ENCODE data around the gene IL17RA.

The IL17RA gene

DNA sequence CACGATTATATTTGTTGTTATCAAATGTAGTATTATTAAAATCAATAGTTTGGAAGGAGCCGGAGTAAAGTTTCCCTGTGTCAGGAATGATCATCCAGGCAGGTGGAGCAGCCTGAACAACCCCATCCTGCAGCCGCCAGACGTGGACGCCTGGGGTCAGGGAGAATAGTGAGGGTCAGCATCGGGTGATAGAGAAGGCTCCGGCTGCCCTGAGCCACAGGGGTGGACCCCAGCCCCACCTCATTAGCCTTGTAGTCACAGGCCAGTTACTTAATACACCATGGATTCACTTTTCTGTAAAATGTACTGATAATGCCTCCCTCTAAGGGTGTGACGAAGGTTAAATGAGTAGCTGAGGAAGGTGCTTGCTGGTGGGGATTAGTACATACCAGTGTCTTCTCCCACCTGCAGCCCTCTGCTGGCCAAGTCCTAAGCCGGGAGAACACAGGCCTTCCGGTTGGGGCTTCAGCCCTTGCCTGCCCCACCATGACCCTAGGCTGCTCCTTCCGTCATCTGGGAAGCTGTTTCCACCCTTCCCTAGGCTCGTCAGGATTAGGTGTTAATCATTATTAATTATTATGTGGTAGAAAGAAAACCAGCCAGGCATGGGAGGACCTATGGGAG is 21.5 kb downstream of the IL17RA start:
- peak in 1 of 5 experiments; percentile 26 for DNase-seq

DNA sequence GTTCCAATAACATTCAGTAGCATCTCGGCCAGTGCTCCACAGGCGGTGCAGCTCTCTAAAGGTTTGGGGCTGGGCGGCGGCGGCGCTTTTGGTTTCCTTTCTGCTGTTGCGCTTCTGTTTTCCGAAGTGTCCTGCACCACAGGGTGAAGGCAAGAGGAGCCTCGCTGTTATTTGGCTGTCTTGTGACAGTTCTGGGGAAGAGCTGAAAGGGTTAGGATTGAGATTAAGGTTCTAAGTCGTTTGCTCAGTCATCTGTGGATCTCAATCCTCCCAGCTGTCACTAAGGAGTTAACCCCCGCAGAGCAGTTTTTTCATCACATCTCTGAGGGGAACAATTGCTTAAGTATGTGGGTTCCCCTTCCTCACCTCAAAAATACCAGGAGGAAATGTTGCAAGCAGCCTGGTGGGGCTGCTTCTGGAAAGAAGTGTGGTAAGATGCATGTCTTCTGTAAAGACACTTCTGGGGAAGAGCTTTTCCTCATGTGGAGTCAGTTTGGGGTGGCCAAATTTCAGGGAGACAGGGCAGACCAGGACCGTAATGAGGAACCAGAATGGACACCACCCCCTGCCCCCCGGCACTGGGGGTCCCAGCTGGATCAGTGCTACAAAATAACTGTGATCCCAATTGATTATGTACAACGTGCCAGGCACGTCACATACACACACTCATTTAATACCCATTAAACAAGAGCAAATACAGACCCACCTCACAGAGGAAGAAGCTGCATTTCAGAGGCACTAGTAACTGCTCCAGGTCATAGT is 22.2 kb downstream of the IL17RA start:
- DNase-seq = peak in 1 of 5 experiments; percentile 65

DNA sequence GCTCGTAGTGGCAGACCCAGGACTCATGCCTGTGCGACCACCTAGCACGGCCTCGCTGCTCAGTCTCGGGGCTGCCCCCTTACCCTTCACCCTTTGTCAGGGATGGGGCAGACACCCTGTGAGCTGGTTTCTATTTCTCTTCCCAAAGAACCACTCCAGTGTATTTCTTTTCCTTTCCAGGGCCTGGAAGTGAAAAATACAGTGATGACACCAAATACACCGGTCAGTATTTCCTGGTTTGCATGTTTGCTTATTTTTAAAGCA is 22.7 kb downstream of the IL17RA start:
- no peak for DNase-seq

DNA sequence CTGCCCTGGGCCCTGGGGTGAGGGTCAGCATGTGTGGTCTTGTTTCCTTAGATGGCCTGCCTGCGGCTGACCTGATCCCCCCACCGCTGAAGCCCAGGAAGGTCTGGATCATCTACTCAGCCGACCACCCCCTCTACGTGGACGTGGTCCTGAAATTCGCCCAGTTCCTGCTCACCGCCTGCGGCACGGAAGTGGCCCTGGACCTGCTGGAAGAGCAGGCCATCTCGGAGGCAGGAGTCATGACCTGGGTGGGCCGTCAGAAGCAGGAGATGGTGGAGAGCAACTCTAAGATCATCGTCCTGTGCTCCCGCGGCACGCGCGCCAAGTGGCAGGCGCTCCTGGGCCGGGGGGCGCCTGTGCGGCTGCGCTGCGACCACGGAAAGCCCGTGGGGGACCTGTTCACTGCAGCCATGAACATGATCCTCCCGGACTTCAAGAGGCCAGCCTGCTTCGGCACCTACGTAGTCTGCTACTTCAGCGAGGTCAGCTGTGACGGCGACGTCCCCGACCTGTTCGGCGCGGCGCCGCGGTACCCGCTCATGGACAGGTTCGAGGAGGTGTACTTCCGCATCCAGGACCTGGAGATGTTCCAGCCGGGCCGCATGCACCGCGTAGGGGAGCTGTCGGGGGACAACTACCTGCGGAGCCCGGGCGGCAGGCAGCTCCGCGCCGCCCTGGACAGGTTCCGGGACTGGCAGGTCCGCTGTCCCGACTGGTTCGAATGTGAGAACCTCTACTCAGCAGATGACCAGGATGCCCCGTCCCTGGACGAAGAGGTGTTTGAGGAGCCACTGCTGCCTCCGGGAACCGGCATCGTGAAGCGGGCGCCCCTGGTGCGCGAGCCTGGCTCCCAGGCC is 23.7 kb downstream of the IL17RA start:
- DNase-seq = no peak

DNA sequence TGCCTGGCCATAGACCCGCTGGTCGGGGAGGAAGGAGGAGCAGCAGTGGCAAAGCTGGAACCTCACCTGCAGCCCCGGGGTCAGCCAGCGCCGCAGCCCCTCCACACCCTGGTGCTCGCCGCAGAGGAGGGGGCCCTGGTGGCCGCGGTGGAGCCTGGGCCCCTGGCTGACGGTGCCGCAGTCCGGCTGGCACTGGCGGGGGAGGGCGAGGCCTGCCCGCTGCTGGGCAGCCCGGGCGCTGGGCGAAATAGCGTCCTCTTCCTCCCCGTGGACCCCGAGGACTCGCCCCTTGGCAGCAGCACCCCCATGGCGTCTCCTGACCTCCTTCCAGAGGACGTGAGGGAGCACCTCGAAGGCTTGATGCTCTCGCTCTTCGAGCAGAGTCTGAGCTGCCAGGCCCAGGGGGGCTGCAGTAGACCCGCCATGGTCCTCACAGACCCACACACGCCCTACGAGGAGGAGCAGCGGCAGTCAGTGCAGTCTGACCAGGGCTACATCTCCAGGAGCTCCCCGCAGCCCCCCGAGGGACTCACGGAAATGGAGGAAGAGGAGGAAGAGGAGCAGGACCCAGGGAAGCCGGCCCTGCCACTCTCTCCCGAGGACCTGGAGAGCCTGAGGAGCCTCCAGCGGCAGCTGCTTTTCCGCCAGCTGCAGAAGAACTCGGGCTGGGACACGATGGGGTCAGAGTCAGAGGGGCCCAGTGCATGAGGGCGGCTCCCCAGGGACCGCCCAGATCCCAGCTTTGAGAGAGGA is 24.5 kb downstream of the IL17RA start:
- no peak for DNase-seq

DNA sequence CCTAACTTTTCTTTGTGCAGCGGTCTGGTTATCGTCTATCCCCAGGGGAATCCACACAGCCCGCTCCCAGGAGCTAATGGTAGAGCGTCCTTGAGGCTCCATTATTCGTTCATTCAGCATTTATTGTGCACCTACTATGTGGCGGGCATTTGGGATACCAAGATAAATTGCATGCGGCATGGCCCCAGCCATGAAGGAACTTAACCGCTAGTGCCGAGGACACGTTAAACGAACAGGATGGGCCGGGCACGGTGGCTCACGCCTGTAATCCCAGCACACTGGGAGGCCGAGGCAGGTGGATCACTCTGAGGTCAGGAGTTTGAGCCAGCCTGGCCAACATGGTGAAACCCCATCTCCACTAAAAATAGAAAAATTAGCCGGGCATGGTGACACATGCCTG is 25.2 kb downstream of the IL17RA start:
- DNase-seq = no peak

DNA sequence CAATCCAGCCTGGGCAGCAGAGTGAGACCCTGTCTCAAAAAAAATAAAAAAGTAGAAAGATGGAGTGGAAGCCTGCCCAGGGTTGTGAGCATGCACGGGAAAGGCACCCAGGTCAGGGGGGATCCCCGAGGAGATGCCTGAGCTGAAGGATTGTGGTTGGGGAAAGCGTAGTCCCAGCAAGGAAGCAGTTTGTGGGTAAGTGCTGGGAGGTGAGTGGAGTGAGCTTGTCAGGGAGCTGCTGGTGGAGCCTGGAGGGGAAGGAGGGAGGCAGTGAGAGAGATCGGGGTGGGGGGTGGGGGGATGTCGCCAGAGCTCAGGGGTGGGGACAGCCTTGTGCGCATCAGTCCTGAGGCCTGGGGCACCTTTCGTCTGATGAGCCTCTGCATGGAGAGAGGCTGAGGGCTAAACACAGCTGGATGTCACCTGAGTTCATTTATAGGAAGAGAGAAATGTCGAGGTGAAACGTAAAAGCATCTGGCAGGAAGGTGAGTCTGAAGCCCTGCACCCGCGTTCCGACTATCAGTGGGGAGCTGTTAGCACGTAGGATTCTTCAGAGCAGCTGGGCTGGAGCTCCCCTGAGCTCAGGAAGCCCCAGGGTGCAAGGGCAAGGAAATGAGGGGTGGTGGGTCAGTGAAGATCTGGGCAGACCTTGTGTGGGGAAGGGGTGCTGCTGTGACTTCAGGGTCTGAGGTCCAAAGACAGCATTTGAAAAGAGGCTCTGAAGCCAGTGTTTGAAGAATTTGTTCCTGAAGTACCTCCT is 26.2 kb downstream of the IL17RA start:
- no peak for DNase-seq

DNA sequence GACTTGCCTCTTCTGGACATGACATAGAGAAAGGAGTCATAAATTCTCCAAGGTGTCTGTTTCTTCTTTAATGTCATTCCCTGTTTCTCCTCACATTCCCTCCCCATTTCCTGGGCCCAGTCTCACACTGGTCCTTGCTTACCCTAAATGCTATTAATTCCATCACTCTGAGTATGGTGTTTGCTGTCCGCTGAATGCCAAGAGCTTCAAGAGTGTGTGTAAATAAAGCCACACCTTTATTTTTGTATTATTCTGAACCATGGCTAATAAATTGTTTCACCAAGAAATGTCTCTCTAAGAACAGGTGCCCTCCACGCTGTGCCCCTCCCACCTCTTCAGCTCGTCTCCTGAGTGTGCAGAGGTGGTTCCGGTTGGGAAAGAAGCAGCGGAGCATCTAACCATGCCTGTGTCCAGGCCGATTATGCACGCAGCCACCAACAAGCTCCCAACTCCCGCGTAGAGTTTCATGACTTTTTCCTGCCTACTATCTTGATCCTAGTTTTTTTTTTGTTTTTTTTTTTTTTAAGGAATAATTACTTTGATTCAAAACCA is 27.8 kb downstream of the IL17RA start:
- no peak for DNase-seq

DNA sequence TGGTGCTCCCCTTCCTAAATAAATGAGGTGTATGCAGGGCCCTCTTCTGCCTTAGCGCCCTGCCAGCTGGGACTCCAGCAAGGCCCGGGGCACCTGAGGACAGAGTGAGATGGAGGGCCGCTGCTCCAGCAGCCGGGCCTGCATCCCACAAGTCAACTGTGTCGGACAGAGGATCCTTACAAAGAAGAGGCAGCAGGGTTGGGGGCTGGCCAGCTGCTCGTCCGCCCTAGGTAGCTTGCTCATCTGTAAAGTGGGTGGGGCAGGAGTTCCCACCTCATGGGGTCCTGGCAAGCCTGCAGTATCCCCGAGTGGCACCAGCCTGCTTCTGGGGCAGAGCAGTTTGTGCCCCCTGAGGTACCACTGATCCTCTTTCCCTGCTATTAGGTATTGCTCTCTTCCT is 28.8 kb downstream of the IL17RA start:
- DNase-seq = no peak

DNA sequence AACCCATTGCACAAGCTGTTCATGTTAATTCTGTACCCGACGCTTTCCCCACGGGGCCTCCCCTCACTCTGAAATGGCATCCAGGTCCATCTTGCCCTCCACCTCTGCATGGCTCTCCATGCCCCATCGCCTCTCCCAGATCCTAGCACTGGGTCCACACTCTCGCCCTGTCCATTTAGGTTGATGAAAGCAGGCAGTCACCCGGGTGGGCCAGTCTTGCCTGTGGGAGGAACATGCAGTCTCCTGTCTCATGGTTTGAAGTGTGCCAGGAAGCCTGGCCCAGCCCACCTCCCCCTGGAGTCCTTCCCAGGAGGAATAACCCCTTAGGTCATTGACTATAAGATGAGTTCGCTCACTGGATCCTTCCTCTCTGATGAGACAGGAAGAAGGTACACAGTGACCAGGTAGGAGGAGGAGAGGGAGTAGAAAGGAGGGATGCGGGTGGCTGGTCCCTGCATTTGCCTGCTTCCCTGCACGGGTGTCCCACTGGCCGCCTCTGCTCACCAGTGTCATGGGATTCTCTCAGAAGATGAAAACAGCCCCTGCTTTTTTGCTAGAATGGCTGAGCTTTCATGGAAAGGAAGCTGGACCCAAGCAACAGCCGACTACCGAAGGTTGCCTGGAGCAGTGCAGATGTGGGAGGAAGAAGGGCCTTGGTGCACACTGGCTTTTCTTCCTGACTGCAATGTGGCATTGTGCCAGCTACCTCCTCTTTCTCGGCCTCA is 29.5 kb downstream of the IL17RA start:
- DNase-seq = no peak

DNA sequence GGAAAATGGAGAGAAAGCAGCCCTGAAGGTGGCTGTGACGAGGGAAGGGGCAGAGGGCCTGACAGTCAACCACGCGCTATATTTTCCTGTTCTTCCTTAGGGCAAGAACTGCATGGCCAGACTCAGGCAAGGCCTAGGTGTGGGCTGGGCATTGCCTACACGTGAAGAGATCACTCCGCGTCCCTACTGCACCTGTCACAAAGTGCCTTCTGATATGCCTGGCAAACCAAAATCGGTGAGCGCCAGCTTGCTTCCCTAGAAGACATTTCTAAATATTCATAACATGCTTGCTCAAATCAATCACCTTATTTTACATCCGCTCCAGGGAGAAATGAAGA is 30.1 kb downstream of the IL17RA start:
- DNase-seq = no peak

DNA sequence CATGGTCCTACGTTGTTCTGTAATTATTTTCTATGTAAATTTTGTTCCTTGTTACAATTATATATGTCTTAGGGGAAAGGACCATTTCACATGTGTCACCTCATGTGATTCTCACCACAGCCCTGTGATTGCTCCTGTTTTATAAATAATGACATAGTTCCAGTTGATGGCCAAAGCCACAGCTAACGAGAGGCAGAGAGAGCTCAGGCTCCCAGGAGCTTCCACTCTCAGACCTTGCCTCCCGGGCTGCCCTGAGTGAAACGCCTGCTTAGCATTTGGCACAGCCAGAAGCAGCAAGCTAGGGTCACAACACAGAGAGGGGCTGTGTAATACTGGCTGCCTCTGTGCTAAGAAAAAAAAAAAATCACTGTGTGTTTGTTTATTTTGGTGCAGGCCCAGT is 30.4 kb downstream of the IL17RA start:
- no peak for DNase-seq

DNA sequence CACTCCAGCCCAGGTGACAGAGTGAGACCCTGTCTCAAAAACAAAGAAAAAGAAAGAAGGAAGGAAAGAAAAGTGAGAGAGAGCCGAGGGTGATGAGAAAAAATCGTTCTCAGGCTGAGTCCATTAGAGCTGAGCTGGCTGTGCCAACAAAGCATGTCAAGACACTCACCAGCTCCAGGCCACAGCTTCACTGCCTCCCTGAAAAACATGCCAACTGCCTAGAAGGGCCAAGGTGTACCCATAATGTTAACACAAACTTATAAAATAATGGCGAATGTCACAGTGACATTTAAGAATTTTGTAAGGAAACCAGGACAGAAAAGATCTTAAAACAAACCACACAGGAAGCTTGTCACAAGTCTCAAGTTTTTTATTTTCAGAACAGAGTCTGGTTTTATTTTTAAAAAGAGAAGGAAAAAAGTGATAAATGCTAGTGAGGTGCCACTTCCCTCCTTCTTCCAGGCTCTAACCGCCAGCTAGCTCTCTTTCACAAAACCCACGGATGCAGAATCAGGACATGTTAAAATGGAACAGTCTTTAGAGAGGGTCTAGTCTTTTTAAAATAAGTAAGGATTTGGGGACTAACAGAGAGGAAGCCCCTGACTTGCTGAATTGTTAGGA is 31.3 kb downstream of the IL17RA start:
- peak in 1 of 5 experiments; percentile 16 for DNase-seq

DNA sequence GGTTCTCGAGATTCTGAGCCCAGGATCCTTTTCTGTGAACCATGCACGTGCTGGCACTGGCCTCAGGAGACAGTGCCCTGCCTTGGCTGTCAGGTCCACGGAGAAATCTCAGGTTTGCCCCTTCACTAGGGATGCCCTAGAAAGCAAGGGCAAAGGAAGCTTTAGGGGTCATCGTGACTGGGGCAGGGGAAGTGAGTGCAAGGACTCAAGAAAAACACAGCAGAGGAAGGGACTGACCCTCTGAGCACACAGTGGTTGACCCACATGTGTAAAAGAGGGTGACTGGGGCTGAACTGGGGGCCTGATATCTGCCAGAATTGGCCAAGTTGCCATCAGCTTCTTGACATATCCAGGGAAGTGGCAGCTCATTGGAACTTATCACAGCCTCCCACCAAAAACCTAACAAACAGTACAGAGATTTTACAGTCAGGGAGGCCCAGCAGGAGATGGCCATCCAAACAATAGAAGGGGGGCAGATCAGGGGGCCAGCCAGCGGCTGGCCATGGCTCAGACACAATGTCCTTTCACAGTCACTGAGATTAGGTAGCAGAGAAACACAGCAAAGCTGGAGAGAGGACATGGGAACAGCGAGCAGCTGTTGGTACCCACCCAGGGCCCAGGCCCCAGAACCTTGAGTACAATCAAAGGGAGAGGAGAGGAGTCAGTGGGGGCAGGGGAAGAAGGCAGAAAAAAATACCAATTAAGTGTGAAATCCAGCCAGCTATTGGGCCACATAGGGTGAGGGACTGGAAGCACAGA is 32.0 kb downstream of the IL17RA start:
- DNase-seq = no peak

DNA sequence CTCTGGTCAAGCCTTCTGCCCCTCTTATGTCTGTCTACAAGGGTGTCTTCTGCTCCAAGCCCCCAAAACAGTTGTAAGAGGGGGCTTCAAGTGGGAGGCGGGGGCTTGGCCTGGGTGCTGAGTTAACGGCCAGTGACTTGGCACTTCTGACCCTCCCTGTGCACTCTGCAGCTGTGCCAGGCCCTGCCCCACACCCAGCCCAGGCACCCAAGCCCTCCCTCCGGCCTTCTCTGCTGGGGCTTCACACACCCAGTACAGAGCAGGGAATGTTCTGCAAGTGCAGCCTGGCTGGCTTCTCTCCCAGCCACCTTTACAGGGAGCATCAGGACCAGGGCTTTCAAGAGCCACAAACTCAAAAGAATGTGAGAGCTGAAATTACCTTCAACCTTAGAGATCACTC is 32.6 kb downstream of the IL17RA start:
- no peak for DNase-seq

DNA sequence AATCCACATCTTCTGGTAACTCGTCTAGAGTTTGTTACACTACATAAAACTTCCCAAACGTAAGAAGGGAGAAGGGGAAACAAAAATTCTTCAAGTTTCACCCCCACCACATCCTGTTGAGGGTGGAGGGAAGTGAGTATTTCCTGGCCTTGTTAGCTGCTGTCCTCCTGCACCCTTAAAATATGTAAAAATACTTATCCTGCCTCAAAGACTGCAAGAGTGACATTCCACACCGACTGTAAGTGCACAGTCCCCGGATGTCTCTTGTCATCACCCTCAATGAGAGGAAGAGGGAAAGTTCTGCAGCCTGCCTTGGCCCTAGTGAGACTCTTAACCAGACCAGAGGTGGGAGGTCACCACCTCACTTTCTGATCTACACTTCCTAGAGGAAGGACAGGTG is 33.1 kb downstream of the IL17RA start:
- peak in 1 of 5 experiments; percentile 33 for DNase-seq

DNA sequence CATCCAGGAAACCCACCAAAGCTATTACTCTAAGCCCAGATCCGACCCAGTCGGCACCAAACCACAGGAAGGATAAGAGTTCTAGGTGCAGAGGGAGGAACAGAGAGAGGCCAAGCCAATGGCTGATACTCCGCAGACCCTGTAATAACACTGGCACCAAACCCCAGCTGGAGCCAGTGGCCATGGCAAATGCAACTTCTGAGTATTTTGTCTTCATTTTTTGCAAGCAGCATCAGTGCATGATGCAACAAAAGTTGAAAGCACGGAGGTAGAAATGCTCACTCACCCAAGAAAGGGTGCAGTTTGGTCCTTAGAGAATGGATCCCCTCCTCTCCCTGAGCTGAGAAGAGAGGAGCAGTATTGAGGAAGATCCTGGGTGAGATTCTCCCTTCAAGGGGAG is 33.5 kb downstream of the IL17RA start:
- no peak for DNase-seq

DNA sequence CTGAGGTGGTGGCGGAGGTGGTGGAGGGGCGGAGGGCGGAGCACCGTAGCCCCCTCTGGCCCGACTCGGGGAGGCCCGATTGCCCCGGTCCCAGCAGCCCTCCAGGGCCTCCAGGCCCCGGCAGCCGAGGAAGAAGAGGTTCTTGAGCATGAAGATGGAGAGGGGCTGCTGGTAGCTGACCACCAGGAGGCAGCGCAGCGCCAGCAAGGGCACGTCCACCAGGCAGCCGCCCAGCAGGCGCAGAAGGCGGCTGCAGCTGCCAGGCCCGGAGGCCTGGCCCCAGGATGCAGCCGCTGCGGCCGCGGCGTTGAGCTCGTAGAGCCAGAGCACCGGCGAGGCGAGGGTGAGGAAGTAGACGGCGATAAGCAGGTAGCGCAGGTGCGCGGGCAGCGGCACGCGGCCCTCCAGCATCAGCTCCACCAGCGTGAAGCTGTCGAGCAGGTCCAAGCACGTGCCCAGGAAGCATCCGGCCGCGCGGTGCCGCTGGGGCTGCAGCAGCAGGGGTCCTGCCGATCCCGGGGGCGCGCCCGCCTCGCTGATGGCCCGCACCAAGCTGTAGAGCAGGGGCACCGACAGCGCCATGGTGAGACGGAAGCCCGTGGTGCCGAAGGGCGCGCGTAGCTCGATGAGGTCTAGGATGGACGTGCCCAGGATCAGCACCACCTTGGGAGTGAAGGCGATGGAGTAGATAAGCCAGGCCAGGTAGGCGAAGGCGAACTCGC is 34.8 kb downstream of the IL17RA start:
- DNase-seq = peak in 1 of 5 experiments; percentile 29

DNA sequence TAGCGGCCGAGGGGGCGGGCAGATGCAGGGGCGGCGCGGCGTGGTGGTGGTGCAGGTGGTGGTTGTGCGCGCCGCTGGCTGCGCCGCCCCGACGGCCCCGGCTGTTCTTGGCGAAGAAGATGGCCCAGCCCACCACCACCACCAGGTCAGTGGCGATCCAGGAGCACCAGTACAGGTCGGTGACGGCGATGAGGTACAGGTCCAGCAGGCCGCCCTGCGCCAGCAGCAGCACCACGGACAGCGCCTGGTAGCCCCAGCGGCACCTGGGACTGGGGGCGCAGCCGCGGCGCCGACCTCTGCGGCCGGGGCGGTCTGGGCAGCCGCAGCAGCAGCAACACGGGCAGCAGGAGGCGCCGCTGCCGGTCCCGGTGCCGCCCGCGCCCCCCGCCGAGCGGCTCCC is 35.5 kb downstream of the IL17RA start:
- peak; percentile 18 to 51 (median 36) for DNase-seq
